ENCODE data around the gene SIMC1.

DNA sequence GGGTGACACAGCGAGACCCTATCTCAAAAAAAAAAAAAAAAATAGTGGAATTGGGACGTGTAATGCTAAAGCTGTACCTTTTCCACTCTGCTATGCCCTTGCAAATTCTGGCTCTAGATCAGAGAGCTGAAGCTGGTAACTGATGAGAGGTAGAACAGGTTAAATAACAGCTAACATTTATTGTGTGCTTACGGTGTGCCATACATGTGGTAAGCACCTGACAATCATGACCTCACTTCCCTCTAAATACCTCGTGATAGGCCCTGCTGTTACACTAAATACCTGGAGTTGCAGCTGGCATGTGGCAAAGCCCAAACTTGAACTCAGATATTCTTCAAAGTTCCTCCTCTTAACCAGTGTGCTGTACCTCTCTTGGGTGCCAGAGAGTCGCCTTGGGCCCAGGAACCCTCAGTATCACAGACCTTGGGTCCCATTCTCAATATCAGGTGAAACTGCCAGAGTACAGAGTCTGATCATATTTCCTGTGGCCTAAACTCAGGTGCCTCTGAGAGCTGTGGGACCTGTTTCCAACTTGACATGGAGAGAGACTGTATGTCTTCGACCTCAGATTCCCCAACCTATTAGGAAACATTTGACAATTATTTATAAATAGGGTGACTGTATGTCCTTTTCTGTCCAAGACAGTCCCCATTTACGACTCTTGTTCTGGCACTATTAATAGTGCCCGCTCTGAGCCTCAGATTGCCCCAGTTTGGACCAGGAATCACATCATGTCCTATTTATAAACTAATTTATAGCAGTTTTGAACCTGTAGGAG, 131.9 kb downstream of the SIMC1 start:
- TF ChIP-seq, protein P1, sequence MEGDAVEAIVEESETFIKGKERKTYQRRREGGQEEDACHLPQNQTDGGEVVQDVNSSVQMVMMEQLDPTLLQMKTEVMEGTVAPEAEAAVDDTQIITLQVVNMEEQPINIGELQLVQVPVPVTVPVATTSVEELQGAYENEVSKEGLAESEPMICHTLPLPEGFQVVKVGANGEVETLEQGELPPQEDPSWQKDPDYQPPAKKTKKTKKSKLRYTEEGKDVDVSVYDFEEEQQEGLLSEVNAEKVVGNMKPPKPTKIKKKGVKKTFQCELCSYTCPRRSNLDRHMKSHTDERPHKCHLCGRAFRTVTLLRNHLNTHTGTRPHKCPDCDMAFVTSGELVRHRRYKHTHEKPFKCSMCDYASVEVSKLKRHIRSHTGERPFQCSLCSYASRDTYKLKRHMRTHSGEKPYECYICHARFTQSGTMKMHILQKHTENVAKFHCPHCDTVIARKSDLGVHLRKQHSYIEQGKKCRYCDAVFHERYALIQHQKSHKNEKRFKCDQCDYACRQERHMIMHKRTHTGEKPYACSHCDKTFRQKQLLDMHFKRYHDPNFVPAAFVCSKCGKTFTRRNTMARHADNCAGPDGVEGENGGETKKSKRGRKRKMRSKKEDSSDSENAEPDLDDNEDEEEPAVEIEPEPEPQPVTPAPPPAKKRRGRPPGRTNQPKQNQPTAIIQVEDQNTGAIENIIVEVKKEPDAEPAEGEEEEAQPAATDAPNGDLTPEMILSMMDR (conservative IDR thresholded peaks at IDR 0.05) = no peak
- no peak for TF ChIP-seq EZH2 (IDR thresholded peaks at IDR 0.05; ENCODE audit: low read depth)

All from PC-9 (cell line).